ENCODE results near the gene TENM4.
"Not testable (repeated sequence)": the region's sequence is repeated elsewhere in the genome, so short reads cannot be mapped to it uniquely, and the experiment has no call there.

The TENM4 gene

DNA sequence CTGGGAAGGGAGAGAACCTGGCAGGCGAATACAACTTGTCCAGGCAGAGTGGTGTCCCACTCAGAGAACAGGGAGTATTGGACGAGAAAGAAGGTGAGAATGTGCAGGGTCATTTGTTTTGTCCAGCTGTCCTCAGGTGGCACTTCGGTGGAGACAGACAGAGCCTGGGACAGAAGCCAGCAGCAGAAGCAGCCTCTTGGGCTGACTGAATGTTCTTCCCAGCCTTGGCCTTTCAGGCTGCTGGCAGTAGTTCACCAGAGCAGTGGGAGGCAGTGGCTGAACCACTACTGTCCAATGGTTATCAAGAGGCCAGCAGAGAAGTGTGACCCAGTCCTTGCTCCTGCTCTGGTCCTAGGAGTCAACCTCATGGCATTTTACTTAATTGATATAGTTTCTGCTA is 535.1 kb downstream of the TENM4 start:
- no peak for DNase-seq (ENCODE audit: low read depth in 2 of 2)

DNA sequence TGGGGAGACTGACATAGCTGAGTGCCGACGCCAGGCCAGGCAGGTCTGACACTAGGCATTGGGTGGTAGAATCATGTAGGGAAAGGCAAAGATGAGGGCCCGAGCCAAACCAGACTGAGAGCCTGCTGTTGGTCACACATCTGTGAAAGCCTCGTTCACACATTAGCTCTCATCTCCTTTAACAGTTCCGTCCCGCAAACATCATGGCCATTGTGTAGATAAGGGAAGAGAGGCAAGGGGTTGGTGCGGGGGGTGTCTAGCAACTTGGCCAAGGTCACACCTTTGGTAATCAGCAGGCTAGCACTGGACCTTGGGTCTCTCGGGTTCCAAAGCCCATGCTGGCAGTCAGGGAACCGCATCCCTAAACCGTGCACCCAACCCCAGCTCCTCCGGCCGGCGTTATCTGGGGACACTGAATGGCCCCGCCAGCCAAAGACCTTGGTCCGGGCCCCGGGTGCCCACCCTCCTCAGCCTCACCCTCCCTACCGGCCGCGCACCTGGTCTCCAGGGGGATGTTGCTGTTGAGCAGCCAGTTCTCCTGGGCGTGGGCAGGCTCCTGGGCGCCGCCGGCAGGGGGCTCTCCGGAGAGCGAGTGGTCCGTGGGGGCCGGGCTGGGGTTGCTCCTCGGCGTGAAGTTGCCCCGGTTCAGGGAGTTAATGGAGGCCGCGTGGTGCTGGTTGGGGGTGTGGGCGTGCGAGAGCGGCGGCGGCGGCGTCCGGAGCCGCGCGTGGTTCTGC is 537.9 kb downstream of the TENM4 start:
- DNase-seq (ENCODE audit: low read depth in 2 of 2): no peak

DNA sequence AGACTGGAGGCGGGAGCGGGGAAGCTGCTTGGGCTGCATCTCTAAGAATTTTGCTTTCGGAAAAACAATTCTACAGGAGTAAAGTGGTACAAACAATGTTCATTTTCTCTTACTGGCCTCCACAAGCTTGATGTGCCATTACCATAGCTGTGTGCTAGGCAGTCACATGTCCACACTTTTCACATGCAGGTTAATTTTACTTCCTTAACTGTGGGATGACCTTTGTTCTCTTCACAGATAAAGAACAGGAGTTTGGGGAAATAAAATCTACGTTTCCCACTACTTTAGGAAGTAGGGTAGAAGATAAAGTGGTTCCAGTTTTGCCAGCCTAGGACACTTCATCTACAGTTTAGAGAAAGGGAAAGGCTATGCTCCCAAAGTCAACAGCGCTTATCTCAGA is 539.0 kb downstream of the TENM4 start:
- DNase-seq (ENCODE audit: low read depth in 2 of 2): no peak

DNA sequence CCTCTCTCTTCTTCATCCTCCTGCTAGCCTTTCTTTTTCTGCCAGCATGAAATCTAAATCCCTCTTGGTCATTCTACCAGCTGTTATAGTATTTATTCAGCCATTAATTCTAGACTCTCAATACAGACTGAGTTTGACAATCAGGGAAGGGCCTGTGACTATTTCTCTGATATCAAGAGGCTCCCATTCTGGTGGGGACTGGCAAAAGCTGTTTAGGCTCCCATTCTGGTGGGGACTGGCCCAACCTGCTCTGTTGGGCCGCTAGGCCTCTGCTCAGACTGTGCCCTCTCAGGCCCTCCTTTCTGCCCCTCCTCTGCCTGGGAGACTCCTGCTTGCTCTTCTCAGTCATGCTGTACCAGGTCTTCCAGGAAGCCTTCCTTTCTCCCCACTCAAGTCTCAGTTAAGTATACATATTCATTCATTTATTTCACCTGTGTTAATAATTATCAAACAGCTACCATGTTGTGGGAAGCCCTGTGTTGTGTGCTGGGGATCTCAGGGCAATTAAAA is 542.5 kb downstream of the TENM4 start:
- no peak for DNase-seq (ENCODE audit: low read depth in 2 of 2)

DNA sequence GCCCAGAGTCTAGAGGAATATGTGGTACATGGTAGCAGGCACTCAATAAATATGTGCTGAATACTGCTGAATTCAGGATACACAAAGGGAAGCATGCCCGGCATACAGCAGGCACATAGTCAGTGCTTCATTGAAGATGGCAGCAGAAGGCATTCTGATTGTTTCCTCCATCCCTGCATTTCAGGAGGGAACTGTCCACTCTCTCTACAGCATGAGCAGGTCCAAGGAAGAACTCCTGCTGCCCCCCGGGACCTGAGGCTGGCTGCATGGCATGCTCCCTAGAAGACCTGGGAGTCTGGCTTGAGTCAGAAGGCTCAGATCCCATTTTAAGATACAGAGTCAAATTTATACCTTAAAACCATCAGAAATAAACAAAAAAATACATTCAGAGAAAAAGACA is 546.8 kb downstream of the TENM4 start:
- DNase-seq (ENCODE audit: low read depth in 2 of 2): no peak

DNA sequence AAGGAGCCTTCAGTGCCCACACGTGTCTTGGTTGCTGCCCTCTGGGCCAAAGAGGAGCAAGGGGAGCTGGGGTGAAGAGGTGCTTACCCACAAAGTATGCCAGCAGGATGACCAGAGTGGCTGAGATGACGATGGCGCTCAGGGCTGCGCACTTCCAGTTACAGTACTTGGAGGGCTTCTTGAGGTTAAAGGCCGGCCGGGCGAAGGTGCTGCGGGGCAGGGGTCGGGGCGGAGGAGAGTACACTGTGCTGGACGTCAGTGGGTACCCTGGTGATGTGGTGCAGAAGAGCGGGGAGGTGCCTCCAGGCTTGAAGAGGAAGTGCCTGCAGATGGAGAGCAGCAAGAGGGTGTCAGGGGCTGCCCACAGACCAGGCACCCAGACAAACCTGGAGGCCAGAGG is 551.1 kb downstream of the TENM4 start:
- DNase-seq (ENCODE audit: low read depth in 2 of 2): no peak

DNA sequence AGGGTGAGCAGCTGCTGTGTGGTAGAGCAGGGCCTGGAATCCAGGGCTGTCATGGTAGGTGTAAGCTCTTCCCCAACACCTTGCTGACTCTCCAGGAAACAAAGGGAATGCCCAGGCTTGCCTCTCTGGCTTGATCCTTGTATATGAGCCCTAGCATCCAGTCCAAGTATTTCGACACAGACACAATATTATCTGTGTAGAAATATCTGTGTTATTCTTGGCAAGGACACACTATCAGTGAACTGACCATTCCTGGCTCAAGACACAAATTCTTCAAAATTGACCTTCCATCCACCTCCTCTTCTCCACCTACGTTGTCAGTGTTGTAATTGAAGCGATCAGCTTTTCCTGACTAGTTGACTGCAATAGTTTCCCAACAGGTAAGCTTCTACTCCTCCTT is 554.2 kb downstream of the TENM4 start:
- no peak for DNase-seq (ENCODE audit: low read depth in 2 of 2)

DNA sequence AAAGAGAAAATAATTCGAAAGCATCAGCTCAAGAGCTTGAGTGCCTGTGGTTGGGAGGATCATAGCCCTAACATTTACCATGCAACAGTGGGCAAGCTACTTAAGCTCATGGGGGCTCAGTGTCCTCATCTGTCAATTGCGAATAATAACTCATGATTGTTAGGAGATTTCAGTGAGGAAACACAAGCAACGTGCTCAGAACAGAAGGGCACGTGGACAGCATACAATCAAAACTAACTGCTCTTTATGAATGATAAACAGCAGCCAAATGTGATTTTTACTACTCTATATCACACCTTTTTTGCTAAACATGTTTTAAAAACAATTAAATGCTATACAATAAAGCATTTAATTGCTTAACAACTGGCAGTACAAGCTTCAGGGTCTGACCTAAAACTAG is 556.1 kb downstream of the TENM4 start:
- DNase-seq (ENCODE audit: low read depth in 2 of 2): no peak

DNA sequence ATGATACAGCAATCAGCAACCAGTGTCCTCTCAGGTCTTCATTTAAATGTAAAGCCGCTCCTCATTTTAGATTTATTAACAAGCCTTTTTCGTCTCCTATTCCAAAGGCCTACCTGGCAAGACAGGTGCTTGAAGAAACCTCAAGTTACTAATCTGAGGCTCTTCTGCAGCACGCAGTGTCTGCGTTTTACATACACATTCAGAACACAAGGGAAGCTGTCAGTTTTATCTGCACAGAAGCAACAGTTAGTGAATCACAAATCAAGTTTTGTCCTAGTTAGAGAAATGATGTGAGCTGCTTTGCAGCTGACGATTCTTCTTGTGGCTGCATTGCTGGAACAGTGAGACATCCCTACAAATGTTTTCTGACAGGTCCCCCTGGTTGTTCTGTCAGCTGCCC is 557.3 kb downstream of the TENM4 start:
- no peak for DNase-seq (ENCODE audit: low read depth in 2 of 2)

DNA sequence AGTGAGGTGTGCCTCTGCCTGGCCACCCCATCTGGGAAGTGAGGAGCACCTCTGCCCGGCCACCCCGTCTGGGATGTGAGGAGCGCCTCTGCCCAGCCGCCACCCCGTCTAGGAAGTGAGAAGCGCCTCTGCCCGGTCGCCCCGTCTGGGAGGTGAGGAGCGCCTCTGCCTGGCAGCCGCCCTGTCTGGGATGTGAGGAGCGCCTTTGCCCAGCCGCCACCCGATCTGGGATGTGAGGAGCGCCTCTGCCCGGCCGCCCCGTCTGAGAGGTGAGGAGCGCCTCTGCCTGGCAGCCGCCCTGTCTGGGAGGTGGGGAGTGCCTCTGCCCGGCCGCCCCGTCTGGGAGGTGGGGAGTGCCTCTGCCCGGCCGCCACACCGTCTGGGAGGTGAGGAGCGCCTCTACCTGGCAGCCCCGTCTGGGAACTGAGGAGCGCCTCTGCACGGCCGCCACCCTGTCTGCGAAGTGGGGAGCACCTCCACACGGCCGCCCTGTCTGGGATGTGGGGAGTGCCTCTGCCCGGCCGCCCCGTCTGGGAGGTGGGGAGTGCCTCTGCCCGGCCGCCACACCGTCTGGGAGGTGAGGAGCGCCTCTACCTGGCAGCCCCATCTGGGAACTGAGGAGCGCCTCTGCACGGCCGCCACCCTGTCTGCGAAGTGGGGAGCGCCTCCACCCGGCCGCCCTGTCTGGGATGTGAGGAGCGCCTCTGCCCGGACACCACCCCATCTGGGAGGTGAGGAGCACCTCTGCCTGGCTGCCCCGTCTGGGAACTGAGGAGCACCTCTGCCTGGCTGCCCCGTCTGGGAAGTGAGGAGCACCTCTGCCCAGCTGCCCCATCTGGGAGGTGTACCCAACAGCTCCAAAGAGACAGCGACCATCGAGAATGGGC is 561.5 kb downstream of the TENM4 start:
- not testable (repeated sequence) for DNase-seq (ENCODE audit: low read depth in 2 of 2)

DNA sequence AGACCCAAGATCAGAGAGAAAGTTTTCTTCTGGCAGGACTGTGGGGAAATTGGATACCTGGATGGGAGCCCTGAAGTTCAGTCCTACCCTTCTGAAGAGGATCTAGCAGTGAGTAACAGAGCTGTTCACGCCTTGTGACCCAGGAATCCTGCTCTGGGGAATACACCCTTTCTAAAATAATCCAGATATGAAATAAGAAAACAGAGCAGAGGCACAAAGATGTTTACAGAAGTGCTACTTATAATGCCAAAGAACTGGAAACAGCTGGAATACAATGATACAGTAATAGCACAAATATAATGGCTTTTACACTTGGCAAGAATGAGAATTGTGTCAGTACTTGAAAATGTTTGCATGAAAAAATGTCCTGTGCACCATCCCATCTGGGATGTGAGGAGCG is 562.2 kb downstream of the TENM4 start:
- DNase-seq (ENCODE audit: low read depth in 2 of 2): no peak

DNA sequence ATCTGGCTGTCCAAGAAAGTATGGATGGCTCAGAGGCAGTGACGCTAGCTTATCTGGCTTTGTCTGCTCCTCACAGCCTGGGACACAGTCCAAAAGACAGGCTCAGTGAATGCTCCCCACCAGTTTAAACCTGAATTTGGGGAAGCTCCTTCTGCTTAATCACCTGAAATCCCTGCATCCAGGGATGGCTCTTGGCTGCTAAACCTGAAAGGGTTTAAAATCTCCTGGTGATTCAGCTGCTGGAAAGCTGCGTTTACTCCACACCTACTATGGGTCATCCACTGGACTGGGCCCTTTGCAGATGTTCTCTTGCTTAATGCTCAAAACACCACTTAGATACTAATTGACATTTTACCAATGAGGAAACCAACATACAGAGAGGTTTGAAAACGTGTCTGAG is 564.2 kb downstream of the TENM4 start:
- no peak for DNase-seq (ENCODE audit: low read depth in 2 of 2)

DNA sequence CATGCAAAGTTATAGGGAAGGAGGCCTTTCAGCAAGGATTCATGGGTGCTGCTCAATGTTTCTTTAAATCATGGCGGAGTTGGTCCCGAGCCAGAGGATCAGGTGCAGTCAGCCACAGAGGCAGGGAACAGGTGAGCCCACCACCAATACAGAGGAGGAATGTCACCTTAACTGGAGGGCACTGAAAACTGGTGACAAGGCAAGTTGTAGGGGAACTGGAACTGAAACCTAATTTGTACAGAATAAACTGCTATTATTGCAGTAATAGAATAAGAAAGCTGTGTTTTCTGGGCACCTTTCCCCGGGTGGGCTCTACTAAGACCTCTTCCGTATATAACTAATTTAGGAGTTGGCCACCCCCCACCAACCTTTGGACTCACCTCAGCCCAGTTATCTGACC is 570.2 kb downstream of the TENM4 start:
- DNase-seq (ENCODE audit: low read depth in 2 of 2): no peak

DNA sequence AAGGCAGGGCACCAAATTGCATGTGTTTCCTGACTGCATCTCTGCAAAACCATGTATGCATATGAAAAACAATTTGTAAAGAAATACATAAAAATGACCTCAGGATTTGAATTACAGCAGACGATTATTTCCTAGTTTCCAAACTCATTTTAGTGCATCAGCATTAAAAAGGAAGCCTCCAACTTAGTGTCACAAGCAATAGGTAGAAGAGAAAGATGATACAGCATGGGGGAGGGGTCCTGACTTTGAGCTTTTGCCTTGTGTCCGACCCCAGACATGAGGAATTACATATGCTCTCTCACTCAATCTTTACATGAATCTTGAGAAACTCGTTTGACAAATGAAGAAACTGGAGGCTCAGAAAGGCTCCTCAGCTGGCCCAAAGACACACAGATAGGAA is 571.5 kb downstream of the TENM4 start:
- DNase-seq (ENCODE audit: low read depth in 2 of 2): no peak

DNA sequence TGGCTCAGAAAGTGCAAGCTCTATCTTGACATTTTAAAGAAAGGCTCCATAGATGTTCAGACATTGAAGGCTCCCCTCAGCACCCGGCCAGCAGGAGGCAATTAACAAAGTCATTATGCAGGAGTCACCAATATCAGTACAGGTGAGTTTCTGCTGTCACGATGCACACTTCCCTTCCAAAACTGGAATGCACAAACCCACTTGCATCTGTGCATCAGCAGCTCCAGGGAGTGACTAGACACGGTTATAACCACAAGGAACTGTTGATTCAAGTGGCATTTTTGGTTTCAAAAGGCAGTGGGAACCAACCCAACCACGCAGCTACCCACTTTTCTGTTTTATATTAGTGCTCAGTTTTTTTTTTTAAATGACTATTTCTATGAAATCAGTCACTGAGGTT is 572.3 kb downstream of the TENM4 start:
- no peak for DNase-seq (ENCODE audit: low read depth in 2 of 2)

DNA sequence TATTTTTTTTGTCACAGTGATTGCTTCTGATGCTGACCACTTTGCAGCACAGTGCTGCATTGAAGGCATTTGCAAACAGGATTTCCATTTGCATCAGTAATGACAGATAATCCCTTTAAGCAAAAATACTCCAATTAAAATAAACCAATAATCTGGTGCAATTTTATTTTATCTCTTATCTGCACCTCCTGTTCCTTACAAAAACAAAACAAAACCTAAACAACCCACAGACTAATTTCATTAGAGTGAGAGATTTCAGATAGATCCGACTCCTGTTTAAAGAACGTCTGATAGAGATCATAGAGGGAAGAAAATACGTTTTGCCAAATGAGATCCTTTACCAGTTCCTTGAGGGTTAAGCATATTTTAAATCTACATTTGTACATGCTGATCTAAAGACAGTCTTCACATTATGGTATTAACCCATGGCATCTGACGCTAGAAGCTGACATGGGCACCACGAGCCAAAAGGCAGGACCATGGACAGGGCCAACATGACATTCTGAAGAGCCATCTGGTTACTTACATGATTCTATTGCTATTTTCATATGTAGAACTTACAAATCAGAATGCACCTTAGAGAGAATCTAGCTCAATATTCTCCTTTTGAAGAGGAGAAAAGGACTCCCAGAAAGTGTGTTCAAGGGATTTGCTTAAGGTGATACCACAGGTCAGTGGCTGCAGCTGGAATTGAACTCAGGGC is 580.0 kb downstream of the TENM4 start:
- no peak for DNase-seq (ENCODE audit: low read depth in 2 of 2)

DNA sequence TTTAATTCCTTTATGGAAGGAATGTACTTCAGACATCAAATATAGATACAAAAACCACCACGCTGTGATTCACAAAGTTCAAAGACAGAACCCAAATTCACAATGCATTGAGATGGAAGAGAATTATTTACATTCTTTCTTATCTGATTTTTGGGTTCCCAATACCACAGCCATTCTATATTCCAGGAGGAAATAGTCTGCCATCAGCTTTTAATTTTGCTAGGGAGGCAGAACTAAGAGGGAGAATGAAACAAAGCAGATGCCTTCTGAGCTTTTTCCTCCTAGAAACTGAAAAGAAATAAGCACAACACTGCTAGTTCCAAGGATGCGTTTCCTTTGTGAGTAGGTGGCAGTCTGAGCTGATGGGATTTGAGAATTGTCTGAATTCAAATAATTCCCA is 583.1 kb downstream of the TENM4 start:
- no peak for DNase-seq (ENCODE audit: low read depth in 2 of 2)

DNA sequence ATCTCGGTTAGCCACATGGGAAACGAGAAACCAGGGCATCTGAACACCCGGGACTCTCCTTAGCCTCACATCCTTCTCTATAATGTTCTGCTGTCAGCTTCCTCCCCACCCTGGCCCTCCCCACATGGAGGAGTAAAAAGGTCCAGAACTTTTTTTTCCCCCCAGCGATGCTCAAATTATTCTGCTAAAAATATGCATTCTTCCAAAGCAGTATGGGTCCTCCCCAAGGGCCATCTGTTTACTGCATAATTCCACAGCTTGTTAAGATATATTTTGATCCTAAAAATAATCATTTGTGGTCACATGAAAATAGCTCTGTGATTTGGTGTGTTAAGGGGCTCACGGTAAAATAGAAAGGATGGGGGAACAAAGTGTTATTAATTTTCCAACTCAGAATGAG is 584.6 kb downstream of the TENM4 start:
- DNase-seq (ENCODE audit: low read depth in 2 of 2): no peak

DNA sequence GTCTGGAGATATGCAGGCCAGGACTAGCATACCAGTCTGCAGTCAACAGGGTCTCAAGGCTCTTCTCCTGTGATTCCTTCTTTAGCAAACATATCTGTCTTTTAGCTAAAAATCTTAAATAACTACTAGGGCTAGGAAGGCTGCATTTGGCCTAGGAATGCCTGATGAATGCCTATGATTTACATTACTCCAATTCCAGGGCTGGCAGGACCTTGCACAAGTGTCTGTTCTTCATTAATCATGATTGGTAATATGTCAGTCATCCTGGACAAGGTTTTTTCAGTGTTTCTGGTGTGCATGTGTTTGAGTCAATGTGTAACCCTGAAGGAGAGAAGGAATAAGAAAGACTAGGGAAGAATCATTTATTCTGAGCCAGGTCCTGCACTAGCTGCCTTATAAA is 585.7 kb downstream of the TENM4 start:
- no peak for DNase-seq (ENCODE audit: low read depth in 2 of 2)

DNA sequence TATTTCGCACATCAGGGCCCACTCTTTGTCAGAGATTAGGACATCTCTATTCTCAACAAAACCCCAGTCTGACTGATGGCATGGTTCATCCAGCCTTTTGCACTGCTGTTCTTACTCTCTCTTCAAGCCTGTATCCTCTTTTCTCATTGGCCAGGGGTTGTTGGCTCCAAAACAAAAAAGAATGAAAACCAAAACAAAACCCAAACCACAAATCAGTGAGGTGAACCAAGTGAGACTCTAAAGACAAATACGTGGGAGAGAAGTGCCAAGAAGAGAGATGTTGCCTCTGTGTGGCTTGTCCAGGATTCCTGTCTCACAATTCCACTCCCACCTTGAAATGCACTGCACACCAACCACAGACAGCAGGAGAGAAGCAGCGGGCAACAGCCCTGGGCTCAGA is 587.3 kb downstream of the TENM4 start:
- no peak for DNase-seq (ENCODE audit: low read depth in 2 of 2)

DNA sequence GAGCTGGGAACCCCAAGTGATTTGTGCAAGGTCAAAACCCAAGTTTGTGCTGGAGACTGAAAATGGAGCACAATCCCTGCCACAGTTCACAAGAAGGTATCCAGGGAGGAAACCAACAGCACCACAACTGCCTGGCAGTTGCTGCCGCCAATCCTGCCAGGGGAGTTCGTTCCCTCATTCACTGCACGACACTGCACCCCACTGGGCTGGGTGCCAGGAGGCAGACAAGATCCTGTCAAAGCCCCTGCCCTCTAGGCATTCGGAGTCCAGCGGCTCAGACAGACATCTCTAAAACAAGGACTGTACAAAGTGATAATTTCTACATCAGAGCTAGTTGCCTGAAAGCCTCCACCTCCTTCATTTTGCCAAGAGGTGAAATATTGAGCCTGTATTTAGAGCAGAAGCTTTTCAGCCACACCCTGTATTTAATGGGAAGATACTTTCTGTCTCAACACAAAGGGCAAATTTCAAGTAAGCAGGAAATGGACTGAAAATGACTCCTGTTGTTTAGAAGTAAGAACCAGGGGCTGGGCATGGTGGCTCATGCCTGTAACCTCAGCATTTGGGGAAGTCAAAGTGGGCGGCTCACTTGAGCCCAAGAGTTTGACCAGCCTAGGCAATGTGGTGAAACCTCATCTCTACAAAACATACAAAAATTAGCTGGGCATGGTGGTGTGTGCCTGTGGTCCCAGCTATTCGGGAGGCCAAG is 588.8 kb downstream of the TENM4 start:
- no peak for DNase-seq (ENCODE audit: low read depth in 2 of 2)

DNA sequence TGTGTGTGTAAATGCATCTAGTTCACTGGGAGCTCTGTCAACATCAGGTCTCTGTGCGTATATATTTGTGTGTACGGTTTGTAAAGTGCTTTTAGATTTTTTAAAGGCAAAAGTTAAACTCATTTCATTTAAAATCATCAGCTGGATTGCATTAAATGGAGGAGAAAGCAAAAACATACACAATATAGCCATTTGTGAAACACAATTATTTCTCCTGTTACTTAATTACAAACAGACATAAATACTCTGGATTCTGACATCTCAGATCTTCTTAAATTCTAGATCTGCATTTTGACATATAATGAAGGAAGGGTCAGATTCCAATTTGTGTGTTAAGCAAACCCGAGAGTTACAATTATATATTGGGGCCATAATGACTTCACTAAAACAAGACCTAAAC is 590.8 kb downstream of the TENM4 start:
- DNase-seq (ENCODE audit: low read depth in 2 of 2): no peak

Measured in stimulated activated CD8-positive, alpha-beta memory T cell treated with anti-CD3 and anti-CD28 coated beads, Interleukin-7, amount 100 ng/mL, for 4 hours (primary cell).